Measurements from ENCODE around the gene OR52E4. TPM values are rescaled to one million over a fixed set of nuclear protein-coding genes. Genes with fewer than 3 reads are reported as not detected.

OR52E4 gene
- polyA plus RNA-seq, 3 donors, result not detected

GRCh38 chr11:5932671-5933070 lies 52.2 kb downstream of the OR52E4 start:
- H3K27me3 ChIP-seq (ENCODE audit: control insufficient read depth in 2 of 2, insufficient read depth in 2 of 2, low read length in 2 of 2), result no peaks in the 10 kb centered on the region
- no peaks in the 10 kb centered on the region for H3K4me1 ChIP-seq (ENCODE audit: control insufficient read depth in 1 of 2, insufficient read depth in 2 of 2, low read length in 2 of 2)
- Mint-ChIP-seq H3K4me1 (no peaks in the 10 kb centered on the region), H3K27ac (peak overlapping the region in 2 of 7 donors; percentile 21 to 46), H3K27me3 (ENCODE audit: low read depth in 3 of 3) (no peaks in the 10 kb centered on the region), H3K9me3 (peaks cover 48 to 83% (median 66%) of the 10 kb centered on the region in 7 donors), H3K4me3 (no peak overlapping the region), H3K36me3 (no peaks in the 10 kb centered on the region)
- H3K4me2 ChIP-seq (replicated peaks; ENCODE audit: extremely low read depth, low read length, poor library complexity, severe bottlenecking), result no peak overlapping the region
- no peak overlapping the region for H3K9ac ChIP-seq (ENCODE audit: insufficient read depth, low read length, poor library complexity, severe bottlenecking)
- no peak overlapping the region for H3K27ac ChIP-seq (ENCODE audit: low read depth in 1 of 2, low read length in 2 of 2)
- TF ChIP-seq CTCF (IDR thresholded peaks at IDR 0.05), result no peak
- H3K9me3 ChIP-seq (replicated peaks in 1 of 2; ENCODE audit: control insufficient read depth in 1 of 2, insufficient read depth in 1 of 2, low read length in 2 of 2), result peaks cover 47 to 80% of the 10 kb centered on the region in 2 donors
- no peaks in the 10 kb centered on the region for H4K20me1 ChIP-seq (ENCODE audit: insufficient read depth, low read length)
- intact Hi-C loops (cut with micrococcal nuclease), result no loop called here
- H3K79me2 ChIP-seq (ENCODE audit: insufficient read depth, low read length), result no peaks in the 10 kb centered on the region
- no peak overlapping the region for H2AFZ ChIP-seq (ENCODE audit: insufficient read depth, low read depth, low read length, poor library complexity, severe bottlenecking)
- H3K4me3 ChIP-seq (replicated peaks in 1 of 3; ENCODE audit: low read depth in 2 of 3, low read length in 3 of 3), result no peak overlapping the region
- DNase-seq, result no peak
- WGBS (ENCODE audit: insufficient coverage), result 98% methylated on average over 9 of the region's 11 CpGs
- H3K36me3 ChIP-seq (replicated peaks in 1 of 2; ENCODE audit: control insufficient read depth in 1 of 2, insufficient read depth in 2 of 2, low read length in 2 of 2), result no peaks in the 10 kb centered on the region

DNA sequence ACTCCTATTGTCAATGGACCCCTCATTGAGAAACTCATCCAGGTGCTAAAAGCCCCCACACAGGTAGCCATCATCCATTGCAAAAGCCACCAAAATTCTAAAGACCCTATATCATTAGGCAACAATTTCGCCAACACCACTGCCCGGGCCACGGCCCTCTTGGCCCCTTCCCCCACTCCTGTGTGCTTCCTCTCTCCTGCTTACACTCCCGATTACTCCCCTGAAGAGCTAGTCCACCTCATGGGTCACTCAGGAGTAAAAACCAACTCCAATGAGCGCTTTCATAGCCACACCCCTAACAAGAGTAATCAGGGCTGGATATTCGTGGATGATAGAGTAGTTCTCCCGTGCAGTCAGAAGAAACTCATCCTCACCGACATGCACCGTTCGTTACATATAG lies 52.7 kb downstream of the OR52E4 start:
- H3K4me1 Mint-ChIP-seq, result no peaks in the 10 kb centered on the region
- no peak overlapping the region for H2AFZ ChIP-seq (ENCODE audit: insufficient read depth, low read depth, low read length, poor library complexity, severe bottlenecking)
- intact Hi-C loops (cut with micrococcal nuclease), result no loop called here
- H3K4me1 ChIP-seq (ENCODE audit: control insufficient read depth in 1 of 2, insufficient read depth in 2 of 2, low read length in 2 of 2), result no peaks in the 10 kb centered on the region
- no peak overlapping the region for H3K27ac ChIP-seq (ENCODE audit: low read depth in 1 of 2, low read length in 2 of 2)
- H3K79me2 ChIP-seq (ENCODE audit: insufficient read depth, low read length), result no peaks in the 10 kb centered on the region
- H3K9me3 Mint-ChIP-seq, result peaks cover 52 to 85% (median 69%) of the 10 kb centered on the region in 7 donors
- no peaks in the 10 kb centered on the region for H3K27me3 Mint-ChIP-seq (ENCODE audit: low read depth in 3 of 3)
- no peaks in the 10 kb centered on the region for H3K36me3 Mint-ChIP-seq
- WGBS (ENCODE audit: insufficient coverage), result 97% methylated on average over 7 of the region's 10 CpGs
- TF ChIP-seq CTCF (IDR thresholded peaks at IDR 0.05), result no peak
- peaks cover 51 to 84% of the 10 kb centered on the region in 2 donors for H3K9me3 ChIP-seq (replicated peaks in 1 of 2; ENCODE audit: control insufficient read depth in 1 of 2, insufficient read depth in 1 of 2, low read length in 2 of 2)
- H3K4me3 Mint-ChIP-seq, result no peak overlapping the region
- DNase-seq, result no peak
- no peak overlapping the region for H3K4me3 ChIP-seq (replicated peaks in 1 of 3; ENCODE audit: low read depth in 2 of 3, low read length in 3 of 3)
- no peaks in the 10 kb centered on the region for H4K20me1 ChIP-seq (ENCODE audit: insufficient read depth, low read length)
- H3K9ac ChIP-seq (ENCODE audit: insufficient read depth, low read length, poor library complexity, severe bottlenecking), result no peak overlapping the region
- no peaks in the 10 kb centered on the region for H3K27me3 ChIP-seq (ENCODE audit: control insufficient read depth in 2 of 2, insufficient read depth in 2 of 2, low read length in 2 of 2)
- H3K36me3 ChIP-seq (replicated peaks in 1 of 2; ENCODE audit: control insufficient read depth in 1 of 2, insufficient read depth in 2 of 2, low read length in 2 of 2), result no peaks in the 10 kb centered on the region
- H3K27ac Mint-ChIP-seq, result no peak overlapping the region
- H3K4me2 ChIP-seq (replicated peaks; ENCODE audit: extremely low read depth, low read length, poor library complexity, severe bottlenecking), result no peak overlapping the region

Other genes with a start within 250 kb of the OR52E4 start
- 10 to 100 TPM in 2 of 3 donors, 1 to 10 TPM in 1; 9.4 to 14.4 (median 10.6) TPM for gene TRIM5, start 195.6 kb upstream of the OR52E4 start, polyA plus RNA-seq
- gene TRIM22, start 190.8 kb upstream of the OR52E4 start, polyA plus RNA-seq, result 100 to 1,000 TPM; 122 to 277 (median 132) TPM
- under 1 TPM in 1 of 3 donors, not detected in 2; 0.04 TPM for gene OR56B1, start 144.2 kb upstream of the OR52E4 start, polyA plus RNA-seq
- gene OR52N4, start 126.4 kb upstream of the OR52E4 start, polyA plus RNA-seq, result under 1 TPM in 2 of 3 donors, not detected in 1; 0.24 to 0.31 TPM
- gene OR52N5, start 97.3 kb upstream of the OR52E4 start, polyA plus RNA-seq, result not detected
- not detected for gene OR52N1, start 89.4 kb upstream of the OR52E4 start, polyA plus RNA-seq
- gene OR52N2, start 71.7 kb upstream of the OR52E4 start, polyA plus RNA-seq, result not detected
- not detected for gene OR52E6, start 38.7 kb upstream of the OR52E4 start, polyA plus RNA-seq
- gene OR52E8, start 22.9 kb upstream of the OR52E4 start, polyA plus RNA-seq, result not detected
- gene OR52E5, start 12.6 kb downstream of the OR52E4 start, polyA plus RNA-seq, result not detected
- not detected for gene OR56A3, start 61.6 kb downstream of the OR52E4 start, polyA plus RNA-seq
- gene OR56A5, start 87.9 kb downstream of the OR52E4 start, polyA plus RNA-seq, result not detected
- not detected for gene OR52L1, start 106.4 kb downstream of the OR52E4 start, polyA plus RNA-seq
- not detected for gene OR56A4, start 126.3 kb downstream of the OR52E4 start, polyA plus RNA-seq
- under 1 TPM in 1 of 3 donors, not detected in 2; 0.01 TPM for gene OR56A1, start 150.1 kb downstream of the OR52E4 start, polyA plus RNA-seq
- gene OR56B4, start 227.1 kb downstream of the OR52E4 start, polyA plus RNA-seq, result not detected